GM18520 (cell line): ENCODE results near the gene GPR87.
A peak's percentile ranks its signal among the peaks of the same experiment; 100 is the strongest.

ENCODE experiments used
- ATAC-seq: cut with Tn5 transposase; IDR thresholded peaks from one replicate; pipeline ENCODE4 v1.9.1; 2021; ENCODE audit not compliant: unreplicated experiment

The GPR87 gene

GRCh38 chr3:151283907-151284461 is 32.6 kb downstream of the GPR87 start:
- ATAC-seq, result no peak

DNA sequence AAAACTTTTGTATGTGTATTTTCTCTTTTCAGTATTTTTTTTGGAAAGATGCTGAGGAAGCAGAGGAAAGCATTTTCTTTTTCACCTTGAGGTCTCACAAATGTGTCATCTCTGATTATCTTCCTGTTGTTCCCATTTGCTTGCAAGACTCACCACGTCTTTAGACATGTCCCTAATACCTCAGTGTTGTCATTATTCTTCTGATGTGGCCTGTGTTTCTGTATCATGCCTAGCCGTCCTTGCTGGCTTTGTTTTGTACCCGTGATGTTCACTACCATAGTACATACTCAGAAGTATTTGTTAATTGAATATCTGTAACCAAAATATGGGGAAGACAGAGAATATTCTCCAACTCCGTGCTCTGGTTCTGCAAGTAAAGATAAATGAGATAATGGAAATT is 33.2 kb downstream of the GPR87 start:
- ATAC-seq, result no peak

- no peak for ATAC-seq
Measured at GRCh38 chr3:151282921-151283320, 33.7 kb downstream of the GPR87 start.

DNA sequence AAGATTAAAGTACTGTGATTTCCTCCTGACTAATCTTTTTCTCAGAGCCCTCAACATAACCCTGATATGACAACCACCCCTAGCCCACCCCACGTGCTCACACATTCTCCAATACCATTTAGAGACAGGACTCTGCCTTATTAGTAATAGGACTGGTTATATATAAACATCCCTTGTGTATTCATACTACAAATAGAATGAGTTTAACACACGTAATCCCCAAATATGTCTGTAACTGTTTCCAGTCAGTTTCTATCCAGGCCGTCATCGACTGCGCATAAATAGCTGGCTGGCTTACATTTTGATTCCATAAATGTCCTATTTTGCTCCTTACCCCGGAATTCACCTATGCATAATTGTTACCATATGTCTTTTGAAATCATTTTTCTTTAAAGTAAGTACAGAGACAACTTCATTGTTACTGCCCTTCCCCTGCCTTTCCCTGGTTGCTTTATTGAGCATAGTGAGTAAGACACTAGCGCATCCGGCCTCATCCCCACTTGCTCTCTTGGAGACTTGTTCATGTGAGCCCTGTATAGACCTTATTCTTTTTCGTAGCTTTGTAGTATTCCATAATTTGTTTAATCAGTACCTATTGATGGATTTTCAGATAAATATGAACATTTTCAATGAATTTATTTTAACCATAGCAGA is 34.8 kb downstream of the GPR87 start:
- ATAC-seq, result no peak

GRCh38 chr3:151278230-151278629 is 38.4 kb downstream of the GPR87 start, which contains the start of gene P2RY14:
Gene P2RY14, minus strand, starts transcription at chr3:151278542. Its CDS starts 64,226 bp downstream, at chr3:151214316.
- ATAC-seq, result no peak

- ATAC-seq, result no peak
Measured at GRCh38 chr3:151276687-151277042, 40.0 kb downstream of the GPR87 start.

GRCh38 chr3:151276038-151276686 is 40.5 kb downstream of the GPR87 start:
- no peak for ATAC-seq

- no peak for ATAC-seq
Measured at GRCh38 chr3:151275091-151275490, 41.5 kb downstream of the GPR87 start.

GRCh38 chr3:151269631-151270030 is 47.0 kb downstream of the GPR87 start:
- no peak for ATAC-seq

DNA sequence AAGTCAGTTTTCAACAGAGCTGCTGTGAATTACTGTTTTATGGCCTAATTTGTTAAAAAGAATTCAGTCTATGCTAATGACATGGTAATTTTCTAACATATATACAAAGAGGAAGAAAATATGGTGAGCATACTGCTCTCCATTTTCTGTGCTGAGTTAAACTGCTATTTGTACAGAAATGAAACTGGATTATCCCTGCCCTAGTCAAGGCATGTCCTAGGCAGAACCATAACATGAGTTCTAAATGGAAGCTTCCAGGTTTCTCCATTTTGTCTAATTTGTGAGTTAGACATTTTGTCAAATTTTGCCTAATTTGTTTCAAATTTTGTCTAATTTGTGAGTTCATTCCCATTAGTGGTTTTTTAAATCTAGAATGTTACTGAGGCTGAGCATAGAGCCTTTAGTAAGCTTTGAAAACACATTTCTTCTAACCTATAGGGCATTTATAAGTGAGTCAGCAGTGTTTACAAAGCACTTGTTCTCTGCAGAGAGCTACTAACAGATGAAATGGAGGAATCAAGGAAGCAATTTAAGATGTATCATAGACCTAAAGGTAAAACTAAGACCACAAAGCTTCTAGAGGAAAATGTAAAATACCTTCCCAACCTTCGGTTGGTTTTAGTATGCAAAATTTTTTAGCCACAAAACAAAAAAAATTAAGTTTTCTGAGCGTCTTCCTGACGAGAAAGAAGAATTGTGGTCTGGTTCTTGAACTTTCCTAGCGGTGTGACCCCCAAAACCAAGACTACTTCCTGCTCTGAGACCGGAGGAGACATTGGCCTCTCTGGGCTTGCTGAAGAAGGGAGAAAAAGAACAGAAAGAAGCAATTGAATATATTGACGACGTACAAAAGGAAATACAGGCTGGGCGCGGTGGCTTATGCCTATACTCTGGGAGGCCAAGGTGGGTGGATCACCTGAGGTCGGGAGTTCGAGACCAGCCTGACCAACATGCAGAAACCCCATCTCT is 48.1 kb downstream of the GPR87 start:
- no peak for ATAC-seq

DNA sequence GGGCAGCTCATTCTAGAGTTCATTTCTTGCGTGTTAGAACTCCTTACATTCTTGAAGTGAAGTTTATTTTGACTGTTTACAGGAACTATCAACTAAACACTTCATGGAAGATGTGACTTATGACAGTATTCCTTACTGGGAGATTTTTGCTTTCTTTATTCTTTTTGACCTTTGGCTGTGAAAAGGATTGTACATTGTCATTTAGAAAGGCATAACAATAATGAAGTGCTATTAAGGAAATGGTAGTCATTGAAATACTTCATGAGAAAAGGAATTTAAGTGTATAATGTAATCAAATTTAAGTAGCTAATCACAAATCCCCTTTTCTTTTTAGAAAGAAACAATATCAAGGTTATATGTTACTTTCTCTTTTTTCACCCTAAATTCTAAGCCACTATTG is 49.6 kb downstream of the GPR87 start:
- no peak for ATAC-seq

- peak; percentile 97 for ATAC-seq
Measured at GRCh38 chr3:151265866-151266265, 50.8 kb downstream of the GPR87 start.

DNA sequence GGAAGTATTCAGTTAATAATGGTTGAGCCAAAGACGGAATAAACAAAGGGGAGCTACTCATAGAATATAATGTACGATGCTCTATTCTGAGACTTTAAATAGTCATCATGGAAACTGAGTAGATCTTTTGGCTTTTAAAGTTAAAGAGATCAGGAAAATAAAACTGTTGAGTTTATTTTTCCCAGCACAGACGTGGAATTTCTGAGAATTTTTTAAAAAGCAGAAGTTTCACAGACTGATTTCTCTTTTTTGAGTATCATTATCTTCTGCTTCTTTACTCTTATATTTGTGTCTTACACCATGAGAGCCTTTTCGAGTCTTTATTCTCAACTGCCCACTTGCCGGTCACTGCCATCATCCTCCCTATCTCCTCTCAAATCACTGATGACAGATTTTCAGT is 51.5 kb downstream of the GPR87 start:
- no peak for ATAC-seq

- ATAC-seq, result no peak
Measured at GRCh38 chr3:151264605-151265004, 52.0 kb downstream of the GPR87 start.

DNA sequence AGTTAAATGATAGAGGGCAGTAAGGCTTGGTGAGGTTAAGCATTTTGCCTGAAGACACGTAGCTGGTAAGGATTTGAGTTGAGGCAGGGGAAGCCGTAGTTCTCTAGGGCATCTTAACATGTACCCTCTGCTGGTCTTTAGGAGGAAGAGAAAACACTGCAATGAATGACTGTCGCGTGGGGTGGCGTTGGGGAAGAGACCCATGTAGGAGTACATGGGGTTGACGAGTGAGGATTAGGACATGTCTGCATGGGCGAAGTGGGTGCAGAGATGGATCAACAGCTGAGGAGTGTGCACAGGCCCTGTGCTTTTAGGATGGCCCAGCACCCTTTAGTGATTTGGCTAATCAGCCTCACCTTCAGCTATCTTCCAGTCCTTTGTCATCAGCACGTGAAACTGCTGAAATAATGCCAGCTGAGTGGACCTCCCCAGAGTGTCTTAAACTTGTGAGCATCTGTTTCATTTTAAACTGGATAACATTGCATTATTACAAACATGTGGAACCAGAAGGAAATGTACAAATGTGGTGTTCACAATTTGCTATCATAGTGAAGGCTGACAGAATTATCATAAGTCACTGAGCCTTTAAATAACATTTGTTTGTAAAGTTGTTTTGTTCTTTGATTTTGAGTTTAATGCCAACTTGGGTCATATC is 53.6 kb downstream of the GPR87 start:
- no peak for ATAC-seq

GRCh38 chr3:151259664-151260063 is 57.0 kb downstream of the GPR87 start:
- ATAC-seq, result no peak

GRCh38 chr3:151256749-151257148 is 59.9 kb downstream of the GPR87 start:
- ATAC-seq, result no peak

DNA sequence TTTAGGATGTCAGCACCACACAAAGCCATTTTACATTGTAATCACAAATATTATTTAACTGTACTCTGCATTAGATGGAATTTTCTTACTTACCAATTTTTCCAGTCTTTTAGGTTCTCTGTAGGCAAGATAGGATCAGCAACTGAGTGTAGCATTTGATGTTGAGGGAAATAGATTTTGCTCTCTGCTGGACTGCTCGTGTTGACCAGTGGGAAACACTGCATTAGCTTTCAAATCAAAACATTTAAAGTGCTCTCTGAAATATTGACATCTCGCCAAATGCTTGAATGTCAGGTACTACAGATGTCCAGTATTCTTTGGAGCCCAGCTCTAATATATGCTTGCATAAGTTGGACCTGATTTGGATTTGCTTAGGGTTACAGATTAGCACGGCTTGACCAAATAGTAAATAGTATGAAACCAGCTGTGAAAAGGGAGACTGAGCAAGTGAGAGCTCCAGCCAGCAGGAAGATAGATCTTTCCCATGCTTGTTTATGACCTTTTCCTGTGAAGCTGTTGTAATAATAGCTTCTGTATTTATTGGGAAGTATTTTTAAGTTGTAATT is 67.8 kb downstream of the GPR87 start:
- no peak for ATAC-seq
